Neural crest cell (in vitro differentiated cells): ENCODE results near the gene SEC14L3. TPM values are rescaled to one million over a fixed set of nuclear protein-coding genes. Genes with fewer than 3 reads are reported as not detected.

ENCODE experiments used
- DNase-seq: peaks from one replicate; pipeline ENCODE4 v3.0.0; 2021; ENCODE audit warnings: low read depth, mixed read lengths, low spot score
- H3K27ac Mint-ChIP-seq: one replicate; pipeline ENCODE4 v1.8.0; 2021; ENCODE audit warnings: mild to moderate bottlenecking, mixed read lengths; ENCODE audit not compliant: unreplicated experiment
- H3K27me3 Mint-ChIP-seq: 2 replicates; pipeline ENCODE4 v1.8.0; 2021; ENCODE audit warnings: low read depth, mild to moderate bottlenecking, mixed read lengths
- H3K36me3 Mint-ChIP-seq: 2 replicates; pipeline ENCODE4 v1.8.0; 2021; ENCODE audit warnings: low read depth, mild to moderate bottlenecking, mixed read lengths
- H3K4me1 Mint-ChIP-seq: 2 replicates; pipeline ENCODE4 v1.8.0; 2021; ENCODE audit warnings: mixed read lengths
- H3K4me3 Mint-ChIP-seq: one replicate; pipeline ENCODE4 v1.8.0; 2021; ENCODE audit warnings: mild to moderate bottlenecking, mixed read lengths
- H3K9me3 Mint-ChIP-seq: 2 replicates; pipeline ENCODE4 v1.8.0; 2021; ENCODE audit warnings: mixed read lengths
- total RNA-seq: library from RNA; stranded (reverse); gene quantifications from 2 replicates; pipeline ENCODE4 v1.2.1, GENCODE V29; 2021
- TF ChIP-seq, protein P1 (sequence below): fragments of 200-600 bp; sonication (generic); conservative IDR thresholded peaks from 2 replicates; pipeline ENCODE4 v1.5.0; 2021; ENCODE audit warnings: antibody characterized with exemption, mild to moderate bottlenecking

The SEC14L3 gene
- total RNA-seq, 1 donor from 2014 or later = not detected

DNA sequence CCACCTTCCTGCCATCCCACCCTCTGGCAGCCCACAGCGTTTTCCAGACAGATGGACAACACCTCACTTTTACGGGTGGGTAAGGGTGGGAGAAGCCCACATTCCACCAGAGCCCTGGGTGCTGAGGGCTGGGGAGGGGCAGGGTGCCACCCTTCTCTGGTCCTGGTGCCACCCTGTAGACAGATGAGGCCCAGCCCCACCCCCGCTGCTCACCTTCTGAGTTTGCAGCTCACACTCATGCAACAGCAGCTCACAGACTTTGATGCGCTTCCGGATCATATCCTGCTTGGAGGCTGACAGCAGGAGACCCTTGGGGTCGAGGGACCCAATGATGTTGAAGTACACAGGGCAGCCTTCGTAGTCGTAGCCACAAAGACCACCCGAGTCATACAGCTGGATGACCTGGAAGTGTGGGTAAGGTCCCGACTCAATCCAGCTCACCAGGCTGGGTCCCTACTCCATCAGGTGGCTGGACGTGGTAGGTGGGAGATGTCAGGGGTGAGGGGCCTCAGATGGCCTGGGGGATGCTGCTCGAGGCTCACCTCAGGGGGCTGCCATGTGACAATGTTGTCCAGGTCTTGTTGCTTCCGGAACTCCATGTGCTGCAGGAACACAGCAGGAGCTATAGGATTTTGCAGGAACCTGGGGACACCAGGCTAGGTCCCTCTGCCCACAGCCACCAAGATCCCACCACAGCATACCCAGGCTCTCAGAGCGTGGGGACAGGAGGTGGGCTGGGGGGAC, 23.4 kb upstream of the SEC14L3 start:
- Mint-ChIP-seq H3K36me3 (no peaks in the 10 kb centered on the region), H3K27ac (no peak overlapping the region), H3K27me3 (peaks cover 15% of the 10 kb centered on the region), H3K9me3 (no peaks in the 10 kb centered on the region), H3K4me1 (no peaks in the 10 kb centered on the region), H3K4me3 (no peak overlapping the region)
- TF ChIP-seq, protein P1, sequence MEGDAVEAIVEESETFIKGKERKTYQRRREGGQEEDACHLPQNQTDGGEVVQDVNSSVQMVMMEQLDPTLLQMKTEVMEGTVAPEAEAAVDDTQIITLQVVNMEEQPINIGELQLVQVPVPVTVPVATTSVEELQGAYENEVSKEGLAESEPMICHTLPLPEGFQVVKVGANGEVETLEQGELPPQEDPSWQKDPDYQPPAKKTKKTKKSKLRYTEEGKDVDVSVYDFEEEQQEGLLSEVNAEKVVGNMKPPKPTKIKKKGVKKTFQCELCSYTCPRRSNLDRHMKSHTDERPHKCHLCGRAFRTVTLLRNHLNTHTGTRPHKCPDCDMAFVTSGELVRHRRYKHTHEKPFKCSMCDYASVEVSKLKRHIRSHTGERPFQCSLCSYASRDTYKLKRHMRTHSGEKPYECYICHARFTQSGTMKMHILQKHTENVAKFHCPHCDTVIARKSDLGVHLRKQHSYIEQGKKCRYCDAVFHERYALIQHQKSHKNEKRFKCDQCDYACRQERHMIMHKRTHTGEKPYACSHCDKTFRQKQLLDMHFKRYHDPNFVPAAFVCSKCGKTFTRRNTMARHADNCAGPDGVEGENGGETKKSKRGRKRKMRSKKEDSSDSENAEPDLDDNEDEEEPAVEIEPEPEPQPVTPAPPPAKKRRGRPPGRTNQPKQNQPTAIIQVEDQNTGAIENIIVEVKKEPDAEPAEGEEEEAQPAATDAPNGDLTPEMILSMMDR = no peak
- DNase-seq = no peak

DNA sequence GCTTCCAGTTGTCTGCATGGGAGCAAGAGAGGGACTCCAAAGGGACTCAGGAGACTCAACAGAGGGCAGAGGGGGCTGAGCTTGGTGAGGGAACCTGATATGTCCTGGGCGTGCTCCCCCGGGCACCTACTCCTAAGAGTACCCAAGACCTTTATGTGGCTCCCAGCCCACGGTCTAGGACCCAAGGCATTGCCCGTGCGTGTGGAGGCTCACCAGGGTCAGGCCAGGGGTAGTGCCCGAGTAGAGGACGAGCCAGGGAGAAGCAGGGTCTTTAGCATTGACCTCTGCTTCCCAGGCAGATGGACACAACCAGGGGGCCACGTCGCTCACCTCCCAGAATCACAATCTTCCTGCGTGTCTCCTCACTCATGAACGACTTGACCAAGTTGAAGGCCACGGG, 20.3 kb upstream of the SEC14L3 start:
- Mint-ChIP-seq H3K9me3 (no peaks in the 10 kb centered on the region), H3K36me3 (no peaks in the 10 kb centered on the region), H3K27me3 (peaks cover 7% of the 10 kb centered on the region), H3K27ac (no peak overlapping the region), H3K4me1 (no peaks in the 10 kb centered on the region), H3K4me3 (no peak overlapping the region)
- DNase-seq = no peak
- TF ChIP-seq, protein P1 = no peak

DNA sequence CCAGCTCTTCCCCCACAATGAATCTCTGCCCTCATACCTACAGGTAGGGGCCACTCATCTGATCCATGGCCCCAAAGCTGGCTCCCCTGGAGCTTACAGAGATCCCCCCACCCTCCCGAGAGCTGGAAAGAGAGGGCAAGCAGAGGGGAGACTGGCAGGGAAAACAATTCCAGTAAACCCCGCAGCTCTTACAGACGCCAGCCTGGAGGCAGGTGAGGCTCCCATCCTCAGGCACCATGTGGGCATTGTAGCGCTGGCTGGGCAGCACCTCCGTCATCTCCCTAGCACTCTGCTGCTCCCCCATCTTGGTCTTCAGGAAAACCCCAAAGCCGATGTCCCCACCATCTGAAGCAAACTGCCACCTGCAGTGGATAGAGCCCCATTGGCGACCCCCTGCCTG, 19.6 kb upstream of the SEC14L3 start:
- Mint-ChIP-seq H3K4me1 (no peaks in the 10 kb centered on the region), H3K36me3 (no peaks in the 10 kb centered on the region), H3K27ac (no peak overlapping the region), H3K4me3 (no peak overlapping the region), H3K27me3 (peaks cover 7% of the 10 kb centered on the region), H3K9me3 (no peaks in the 10 kb centered on the region)
- TF ChIP-seq, protein P1 = no peak
- no peak for DNase-seq

- H3K27ac Mint-ChIP-seq = no peak overlapping the region
- DNase-seq = no peak
Measured at GRCh38 chr22:30490399-30490798, 18.6 kb upstream of the SEC14L3 start.

DNA sequence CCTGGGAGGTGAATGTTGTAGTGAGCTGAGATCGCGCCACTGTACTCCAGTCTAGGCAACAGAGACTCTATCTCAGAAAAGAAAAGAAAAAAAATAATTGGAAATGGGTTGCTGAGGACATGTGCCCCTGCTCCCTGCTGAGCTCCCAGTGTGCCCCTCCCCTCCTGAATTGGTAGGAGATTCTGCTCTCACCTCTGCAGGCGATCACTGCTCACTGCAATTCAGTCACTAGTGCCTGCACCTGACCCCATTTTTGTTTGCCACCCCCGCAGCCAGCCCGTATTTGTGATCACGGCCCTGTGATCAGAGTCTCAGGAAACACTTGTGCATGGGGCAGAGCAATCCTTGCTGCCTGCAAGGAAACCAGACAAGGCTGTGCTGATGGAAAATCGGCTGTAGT, 16.3 kb upstream of the SEC14L3 start:
- Mint-ChIP-seq H3K27me3 (peaks cover 4% of the 10 kb centered on the region), H3K27ac (no peak overlapping the region), H3K4me3 (no peak overlapping the region), H3K9me3 (no peaks in the 10 kb centered on the region), H3K4me1 (no peaks in the 10 kb centered on the region), H3K36me3 (no peaks in the 10 kb centered on the region)
- TF ChIP-seq, protein P1 = no peak
- DNase-seq = no peak

More at GRCh38 chr22:30490399-30490798, 18.6 kb upstream of the SEC14L3 start:
- H3K36me3 Mint-ChIP-seq = no peaks in the 10 kb centered on the region
- no peak overlapping the region for H3K4me3 Mint-ChIP-seq
- peaks cover 7% of the 10 kb centered on the region for H3K27me3 Mint-ChIP-seq
- H3K4me1 Mint-ChIP-seq = no peaks in the 10 kb centered on the region
- no peaks in the 10 kb centered on the region for H3K9me3 Mint-ChIP-seq
- TF ChIP-seq, protein P1 = no peak
